ENCODE data around the gene PTPRM.

DNA sequence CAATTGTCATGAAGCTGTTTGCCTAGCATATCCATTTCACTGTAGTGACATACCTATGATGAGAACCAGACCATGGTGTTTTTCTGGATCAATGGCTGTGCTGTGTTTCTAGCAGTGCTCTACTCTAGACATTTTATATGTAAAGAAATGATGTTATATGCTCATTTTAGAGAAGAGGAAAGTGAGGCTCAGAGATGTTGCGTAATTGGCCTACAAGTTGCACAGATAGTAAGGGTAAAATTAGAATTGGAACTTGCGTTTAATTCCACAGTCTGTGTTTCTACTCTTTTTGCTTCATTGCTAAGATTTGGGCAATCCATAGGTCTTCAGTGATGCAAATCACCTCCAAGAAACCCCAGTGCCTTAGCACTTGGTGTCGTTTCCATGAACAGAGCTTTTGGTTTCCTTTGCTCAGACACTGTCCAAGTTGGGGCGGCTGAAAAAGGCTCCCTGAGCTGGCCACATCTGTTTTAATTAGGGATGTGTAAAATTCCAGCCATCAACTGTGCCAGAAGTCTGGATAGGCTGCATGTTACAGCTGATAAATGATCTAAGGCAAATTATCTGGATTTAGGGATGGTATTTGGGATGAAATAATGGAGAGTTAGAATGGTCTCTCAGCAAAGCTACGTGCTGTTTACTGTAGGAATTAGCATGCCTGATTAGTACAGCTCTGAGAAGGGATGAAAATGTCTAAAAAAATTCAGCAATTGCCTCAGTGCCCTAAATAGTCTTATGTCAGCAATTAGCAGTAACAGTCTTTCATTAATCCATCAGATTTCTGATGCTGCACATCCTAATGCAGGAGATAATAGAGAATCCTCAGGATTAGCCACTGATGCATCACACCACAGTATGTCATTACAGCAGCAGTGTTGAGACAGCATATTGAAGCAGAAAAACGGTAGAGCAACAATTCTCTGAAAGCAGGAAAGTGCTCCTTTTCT, 65.3 kb downstream of the PTPRM start:
- TF ChIP-seq POLR2AphosphoS5 (IDR thresholded peaks at IDR 0.05), result no peak
- TF ChIP-seq, protein P1, sequence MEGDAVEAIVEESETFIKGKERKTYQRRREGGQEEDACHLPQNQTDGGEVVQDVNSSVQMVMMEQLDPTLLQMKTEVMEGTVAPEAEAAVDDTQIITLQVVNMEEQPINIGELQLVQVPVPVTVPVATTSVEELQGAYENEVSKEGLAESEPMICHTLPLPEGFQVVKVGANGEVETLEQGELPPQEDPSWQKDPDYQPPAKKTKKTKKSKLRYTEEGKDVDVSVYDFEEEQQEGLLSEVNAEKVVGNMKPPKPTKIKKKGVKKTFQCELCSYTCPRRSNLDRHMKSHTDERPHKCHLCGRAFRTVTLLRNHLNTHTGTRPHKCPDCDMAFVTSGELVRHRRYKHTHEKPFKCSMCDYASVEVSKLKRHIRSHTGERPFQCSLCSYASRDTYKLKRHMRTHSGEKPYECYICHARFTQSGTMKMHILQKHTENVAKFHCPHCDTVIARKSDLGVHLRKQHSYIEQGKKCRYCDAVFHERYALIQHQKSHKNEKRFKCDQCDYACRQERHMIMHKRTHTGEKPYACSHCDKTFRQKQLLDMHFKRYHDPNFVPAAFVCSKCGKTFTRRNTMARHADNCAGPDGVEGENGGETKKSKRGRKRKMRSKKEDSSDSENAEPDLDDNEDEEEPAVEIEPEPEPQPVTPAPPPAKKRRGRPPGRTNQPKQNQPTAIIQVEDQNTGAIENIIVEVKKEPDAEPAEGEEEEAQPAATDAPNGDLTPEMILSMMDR (IDR thresholded peaks at IDR 0.05), result no peak
- no peak for TF ChIP-seq POLR2A (IDR thresholded peaks at IDR 0.05)
